Liver (tissue), 9 donors: Measurements from ENCODE around the gene CCL22. TPM values are rescaled to one million over a fixed set of nuclear protein-coding genes. Genes with fewer than 3 reads are reported as not detected.

Experiments used
- DNase-seq: peaks from one replicate; pipeline ENCODE4 v3.0.0-alpha.2; 2017; ENCODE audit warnings: low spot score
- H3K27ac ChIP-seq, 2 donors: one replicate each; pipeline ENCODE4 v1.7.0; 2013; ENCODE audit warnings: inconsistent platforms in 2 of 2, low read length in 2 of 2, control low read depth in 1 of 2, low read depth in 1 of 2, mild to moderate bottlenecking in 1 of 2
- H3K27me3 ChIP-seq, 4 donors: one replicate each; pipeline versions ENCODE4 v1.6.1 to v1.7.0; 2013; ENCODE audit warnings: low read length in 3 of 4, inconsistent platforms in 1 of 4, mild to moderate bottlenecking in 1 of 4, moderate library complexity in 1 of 4; ENCODE audit not compliant: control insufficient read depth in 4 of 4, insufficient read depth in 4 of 4
- H3K36me3 ChIP-seq, 4 donors: one replicate each; pipeline versions ENCODE4 v1.6.1 to v1.7.0; 2013; ENCODE audit warnings: low read length in 3 of 4, mild to moderate bottlenecking in 3 of 4, low read depth in 1 of 4, moderate library complexity in 1 of 4; ENCODE audit not compliant: control insufficient read depth in 4 of 4, insufficient read depth in 3 of 4
- H3K4me1 ChIP-seq, 4 donors: one replicate each; pipeline versions ENCODE4 v1.6.1 to v1.7.0; 2013; ENCODE audit warnings: low read length in 3 of 4, mild to moderate bottlenecking in 3 of 4, moderate library complexity in 1 of 4; ENCODE audit not compliant: control insufficient read depth in 4 of 4, insufficient read depth in 4 of 4
- H3K4me3 ChIP-seq, 3 donors: one replicate each; pipeline versions ENCODE4 v1.6.1 to v1.7.0; 2013; ENCODE audit warnings: low read length in 3 of 3, control low read depth in 1 of 3, low read depth in 1 of 3, mild to moderate bottlenecking in 1 of 3
- H3K9ac ChIP-seq, 2 donors: one replicate each; pipeline ENCODE4 v1.7.0; 2013; ENCODE audit warnings: low read length in 2 of 2, mild to moderate bottlenecking in 2 of 2, moderate library complexity in 2 of 2, control low read depth in 1 of 2, low read depth in 1 of 2
- H3K9me3 ChIP-seq, 4 donors: one replicate each; pipeline versions ENCODE4 v1.6.1 to v1.7.0; 2013; ENCODE audit warnings: low read length in 3 of 4; ENCODE audit not compliant: control insufficient read depth in 4 of 4
- ATF3 ChIP-seq: IDR thresholded peaks from 2 replicates; pipeline ENCODE4 v1.6.1; 2016; ENCODE audit warnings: antibody characterized with exemption
- FOXA1 ChIP-seq: IDR thresholded peaks from 2 replicates; pipeline ENCODE4 v1.6.1; 2016; ENCODE audit warnings: antibody characterized with exemption
- FOXA2 ChIP-seq: IDR thresholded peaks from 2 replicates; pipeline ENCODE4 v1.6.1; 2016; ENCODE audit warnings: antibody characterized with exemption
- GABPA ChIP-seq, 2 donors: IDR thresholded peaks in 1 of 2; conservative IDR thresholded peaks in 1 of 2; 2 replicates each; pipeline ENCODE4 v1.6.1; 2016; ENCODE audit warnings: antibody characterized with exemption in 2 of 2, mild to moderate bottlenecking in 1 of 2, moderate library complexity in 1 of 2
- HNF4G ChIP-seq: IDR thresholded peaks from 2 replicates; pipeline ENCODE4 v1.6.1; 2016; ENCODE audit warnings: antibody characterized with exemption
- JUND ChIP-seq, 2 donors: IDR thresholded peaks; 2 replicates each; pipeline ENCODE4 v1.6.1; 2016; ENCODE audit warnings: antibody characterized with exemption in 2 of 2
- MAX ChIP-seq: IDR thresholded peaks from 2 replicates; pipeline ENCODE4 v1.6.1; 2016; ENCODE audit warnings: antibody characterized with exemption
- NR2F2 ChIP-seq: IDR thresholded peaks from 2 replicates; pipeline ENCODE4 v1.6.1; 2016; ENCODE audit warnings: antibody characterized with exemption
- REST ChIP-seq: IDR thresholded peaks from 2 replicates; pipeline ENCODE4 v1.6.1; 2016; ENCODE audit warnings: antibody characterized with exemption, mild to moderate bottlenecking
- RXRA ChIP-seq, 2 donors: IDR thresholded peaks; 2 replicates each; pipeline ENCODE4 v1.6.1; 2017 to 2018; ENCODE audit warnings: antibody characterized with exemption in 2 of 2, mild to moderate bottlenecking in 1 of 2
- SP1 ChIP-seq: IDR thresholded peaks from 2 replicates; pipeline ENCODE4 v1.6.1; 2018; ENCODE audit warnings: antibody characterized with exemption, mild to moderate bottlenecking
- TAF1 ChIP-seq: conservative IDR thresholded peaks from 2 replicates; pipeline ENCODE4 v1.6.1; 2016; ENCODE audit warnings: antibody characterized with exemption, mild to moderate bottlenecking
- YY1 ChIP-seq: IDR thresholded peaks from 2 replicates; pipeline ENCODE4 v1.6.1; 2016; ENCODE audit warnings: antibody characterized with exemption, mild to moderate bottlenecking
- ZBTB33 ChIP-seq: IDR thresholded peaks from 2 replicates; pipeline ENCODE4 v1.6.1; 2016; ENCODE audit warnings: antibody characterized with exemption
- WGBS: extraction: QIAGEN DNeasy Blood & Tissue Kit; methylation state at CpG from one replicate; pipeline ENCODE4 v1.1.7; 2013; 5-methylcytosine and 5-hydroxymethylcytosine counted together
- polyA plus RNA-seq, 2 donors: library from polyadenylated mRNA; stranded (reverse) in 1 of 2; unstranded in 1 of 2; fragments of 200-250 nt in 1 of 2; fragments of >200 nt in 1 of 2; fragmentation: Nextera tagmentation in 1 of 2; extraction: Ambion mirVana in 1 of 2; gene quantifications; one replicate each; pipeline versions ENCODE4 v1.2.1 to v1.2.3, GENCODE V29; 2013 to 2015
- total RNA-seq, 2 donors: library from RNA; depleted of rRNA; stranded (reverse); fragments of >200 nt; gene quantifications; one replicate each; pipeline ENCODE4 v1.2.3, GENCODE V29; 2014
- donor health status: healthy.
- donor health status: healthy.
- donor health status: healthy.
- donor health status: healthy.
- donor health status: healthy.

The CCL22 gene
- total and polyA plus RNA-seq, 4 donors: 0.02 to 0.09 TPM; not detected in 2

- TF ChIP-seq REST (no peak), TAF1 (no peak), YY1 (no peak)
Measured at GRCh38 chr16:57325458-57325857, 33.1 kb upstream of the CCL22 start (continued).

- Histone ChIP-seq H3K27ac (no peak overlapping the region), H3K4me1 (no peaks in the 10 kb centered on the region), H3K9ac (no peak overlapping the region), H3K9me3 (no peaks in the 10 kb centered on the region), H3K27me3 (no peaks in the 10 kb centered on the region), H3K36me3 (no peaks in the 10 kb centered on the region), H3K4me3 (no peak overlapping the region)
- WGBS: 80% methylated on average over 8 of the region's 8 CpGs
- no peak for DNase-seq
- no peak for TF ChIP-seq HNF4G
- TF ChIP-seq RXRA (IDR thresholded peaks at IDR 0.05): no peak
- no peak for TF ChIP-seq FOXA2
- no peak for TF ChIP-seq ZBTB33
- TF ChIP-seq REST: no peak
- no peak for TF ChIP-seq ATF3
- no peak for TF ChIP-seq NR2F2
- no peak for TF ChIP-seq TAF1
- no peak for TF ChIP-seq GABPA (IDR thresholded peaks at IDR 0.05 in 1 of 2, conservative IDR thresholded peaks at IDR 0.05 in 1 of 2)
- TF ChIP-seq YY1: no peak
- no peak for TF ChIP-seq JUND (IDR thresholded peaks at IDR 0.05)
- TF ChIP-seq MAX: no peak
- no peak for TF ChIP-seq SP1
- TF ChIP-seq FOXA1: no peak
Measured at GRCh38 chr16:57329718-57330327, 28.8 kb upstream of the CCL22 start.
